Cardiac fibroblast (primary cell): ENCODE measurements around the gene LSM14B.

Source experiments
- DNase-seq, 2 donors: peaks; one replicate each; pipeline versions ENCODE4 v3.0.0 to v3.0.0-alpha.2; 2010; ENCODE audit warnings: low read depth in 2 of 2
- H3K4me3 ChIP-seq, 2 donors: replicated peaks in 1 of 2; 1 replicate in 1 of 2; 2 replicates in 1 of 2; pipeline ENCODE4 v1.5.1; 2011; ENCODE audit warnings: low read depth in 2 of 2, low read length in 2 of 2, mild to moderate bottlenecking in 2 of 2, moderate library complexity in 1 of 2
- CTCF ChIP-seq: IDR thresholded peaks from one replicate; pipeline ENCODE4 v1.5.1; 2011; ENCODE audit warnings: low read depth, mild to moderate bottlenecking, low read length, inconsistent platforms

Gene LSM14B

GRCh38 chr20:62087227-62087626, 35.0 kb upstream of the LSM14B start:
- DNase-seq = no peak
- no peak overlapping the region for H3K4me3 ChIP-seq
- no peak for TF ChIP-seq CTCF

GRCh38 chr20:62087632-62088031, 34.6 kb upstream of the LSM14B start:
- H3K4me3 ChIP-seq = no peak overlapping the region
- TF ChIP-seq CTCF = no peak
- no peak for DNase-seq

GRCh38 chr20:62088258-62089127, 33.8 kb upstream of the LSM14B start:
- no peak overlapping the region for H3K4me3 ChIP-seq
- no peak for TF ChIP-seq CTCF
- DNase-seq = peak; percentile 82 to 95

- no peak for DNase-seq
- H3K4me3 ChIP-seq = no peak overlapping the region
- no peak for TF ChIP-seq CTCF
These were observed 32.9 kb upstream of the LSM14B start for GRCh38 chr20:62089393-62089792.

GRCh38 chr20:62096421-62097380, 25.6 kb upstream of the LSM14B start:
- DNase-seq = no peak
- TF ChIP-seq CTCF = no peak
- H3K4me3 ChIP-seq = no peak overlapping the region

- no peak for TF ChIP-seq CTCF
- H3K4me3 ChIP-seq = no peak overlapping the region
- no peak for DNase-seq
These were observed 24.3 kb upstream of the LSM14B start for GRCh38 chr20:62097881-62098407.
